Naive B cell (primary cell): ENCODE data around the gene C1QTNF6. TPM values are rescaled to one million over a fixed set of nuclear protein-coding genes. Genes with fewer than 3 reads are reported as not detected.

Source experiments
- ATAC-seq, 2 donors: fragments of 150-1000 bp; cut with Tn5 transposase; 2 replicates each; pipeline ENCODE4 v1.10.0; 2021; ENCODE audit warnings: low read depth in 2 of 2, mild to moderate bottlenecking in 2 of 2, moderate library complexity in 2 of 2
- DNase-seq: peaks from one replicate; pipeline ENCODE4 v3.0.0; 2022
- H3K27ac Mint-ChIP-seq, 6 donors: one replicate each; pipeline ENCODE4 v1.8.0; 2020 to 2022; ENCODE audit warnings: mild to moderate bottlenecking in 6 of 6, mixed read lengths in 6 of 6, moderate library complexity in 5 of 6, inconsistent platforms in 2 of 6
- H3K27me3 Mint-ChIP-seq, 3 donors: one replicate each; pipeline ENCODE4 v1.8.0; 2021 to 2022; ENCODE audit warnings: mixed read lengths in 3 of 3, mild to moderate bottlenecking in 1 of 3
- H3K36me3 Mint-ChIP-seq, 2 donors: one replicate each; pipeline ENCODE4 v1.8.0; 2020 to 2022; ENCODE audit warnings: mixed read lengths in 2 of 2, inconsistent platforms in 1 of 2, mild to moderate bottlenecking in 1 of 2
- H3K4me1 Mint-ChIP-seq, 3 donors: one replicate each; pipeline ENCODE4 v1.8.0; 2020 to 2022; ENCODE audit warnings: mixed read lengths in 3 of 3, inconsistent platforms in 1 of 3, mild to moderate bottlenecking in 1 of 3, moderate library complexity in 1 of 3
- H3K4me3 Mint-ChIP-seq, 8 donors: one replicate each; pipeline ENCODE4 v1.8.0; 2020 to 2022; ENCODE audit warnings: mild to moderate bottlenecking in 8 of 8, mixed read lengths in 8 of 8, moderate library complexity in 8 of 8, inconsistent platforms in 2 of 8
- H3K9me3 Mint-ChIP-seq, 7 donors: one replicate each; pipeline ENCODE4 v1.8.0; 2020 to 2022; ENCODE audit warnings: mixed read lengths in 7 of 7, mild to moderate bottlenecking in 5 of 7, inconsistent platforms in 2 of 7, moderate library complexity in 1 of 7
- polyA plus RNA-seq, 6 donors: library from polyadenylated mRNA; unstranded; fragments of 300-500 nt; fragmentation: Illumina TruSeq; gene quantifications; one replicate each; pipeline ENCODE4 v1.2.3, GENCODE V29; 2021; ENCODE audit warnings: low read depth in 6 of 6

The C1QTNF6 gene
- polyA plus RNA-seq, 6 donors from 2014 or later, result 1.1 to 2.0 (median 1.5) TPM; not detected in 1

GRCh38 chr22:37169406-37169805 lies 18.6 kb downstream of the C1QTNF6 start:
- Mint-ChIP-seq H3K9me3 (peaks cover 0 to 2% (median 0%) of the 10 kb centered on the region in 7 donors), H3K36me3 (no peaks in the 10 kb centered on the region), H3K27ac (no peak overlapping the region), H3K27me3 (peaks cover 18 to 31% (median 30%) of the 10 kb centered on the region in 3 donors), H3K4me3 (no peak overlapping the region), H3K4me1 (peaks cover 6 to 16% (median 11%) of the 10 kb centered on the region in 3 donors)
- ATAC-seq (no peak), DNase-seq (no peak)

GRCh38 chr22:37167981-37168647 lies 19.9 kb downstream of the C1QTNF6 start:
- Mint-ChIP-seq H3K4me3 (no peak overlapping the region), H3K4me1 (peaks cover 6 to 17% (median 15%) of the 10 kb centered on the region in 3 donors), H3K27me3 (peaks cover 18 to 28% (median 25%) of the 10 kb centered on the region in 3 donors), H3K9me3 (no peaks in the 10 kb centered on the region), H3K36me3 (no peaks in the 10 kb centered on the region), H3K27ac (no peak overlapping the region)
- ATAC-seq, result no peak
- no peak for DNase-seq

- ATAC-seq (no peak), DNase-seq (no peak)
- no peak overlapping the region for H3K4me3 Mint-ChIP-seq
- H3K4me1 Mint-ChIP-seq, result peaks cover 12 to 25% (median 20%) of the 10 kb centered on the region in 3 donors
- H3K36me3 Mint-ChIP-seq, result no peaks in the 10 kb centered on the region
- H3K27me3 Mint-ChIP-seq, result peaks cover 18 to 28% (median 26%) of the 10 kb centered on the region in 3 donors
- peak overlapping the region in 2 of 6 donors; percentile 37 to 57 for H3K27ac Mint-ChIP-seq
- no peaks in the 10 kb centered on the region for H3K9me3 Mint-ChIP-seq
Measured at GRCh38 chr22:37167176-37167980, 20.7 kb downstream of the C1QTNF6 start.

- H3K4me3 Mint-ChIP-seq, result peak overlapping the region in 3 of 8 donors; percentile 2 to 78 (median 61)
- no peak overlapping the region for H3K27ac Mint-ChIP-seq
- peak; percentile 58 to 84 for ATAC-seq
- H3K27me3 Mint-ChIP-seq, result peaks cover 17 to 28% (median 26%) of the 10 kb centered on the region in 3 donors
- DNase-seq, result peak; percentile 65
- peaks cover 13 to 30% (median 20%) of the 10 kb centered on the region in 3 donors for H3K4me1 Mint-ChIP-seq
- no peaks in the 10 kb centered on the region for H3K36me3 Mint-ChIP-seq
- H3K9me3 Mint-ChIP-seq, result no peaks in the 10 kb centered on the region
Measured at GRCh38 chr22:37166675-37167066, 21.4 kb downstream of the C1QTNF6 start.

GRCh38 chr22:37165940-37166674 lies 21.9 kb downstream of the C1QTNF6 start:
- Mint-ChIP-seq H3K36me3 (no peaks in the 10 kb centered on the region), H3K27ac (no peak overlapping the region), H3K4me1 (peaks cover 13 to 30% (median 20%) of the 10 kb centered on the region in 3 donors), H3K9me3 (peaks cover 0 to under 1% (median 0%) of the 10 kb centered on the region in 7 donors), H3K27me3 (peaks cover 11 to 26% (median 24%) of the 10 kb centered on the region in 3 donors), H3K4me3 (peak overlapping the region in 2 of 8 donors; percentile 2 to 78)
- DNase-seq (no peak), ATAC-seq (no peak)

- Mint-ChIP-seq H3K27me3 (peaks cover 9 to 26% (median 18%) of the 10 kb centered on the region in 3 donors), H3K4me1 (peaks cover 13 to 30% (median 20%) of the 10 kb centered on the region in 3 donors), H3K36me3 (no peaks in the 10 kb centered on the region), H3K9me3 (peaks cover 0 to 2% (median 0%) of the 10 kb centered on the region in 7 donors), H3K4me3 (no peak overlapping the region), H3K27ac (no peak overlapping the region)
- no peak for ATAC-seq
- DNase-seq, result no peak
Measured at GRCh38 chr22:37165066-37165465, 23.0 kb downstream of the C1QTNF6 start.

GRCh38 chr22:37164505-37164887 lies 23.6 kb downstream of the C1QTNF6 start:
- Mint-ChIP-seq H3K4me1 (peaks cover 13 to 30% (median 20%) of the 10 kb centered on the region in 3 donors), H3K27me3 (peaks cover 4 to 26% (median 13%) of the 10 kb centered on the region in 3 donors), H3K27ac (no peak overlapping the region), H3K36me3 (no peaks in the 10 kb centered on the region), H3K4me3 (no peak overlapping the region), H3K9me3 (peaks cover 0 to 2% (median 0%) of the 10 kb centered on the region in 7 donors)
- DNase-seq, result no peak
- ATAC-seq, result no peak

- no peak for ATAC-seq
- no peak overlapping the region for H3K4me3 Mint-ChIP-seq
- no peak overlapping the region for H3K27ac Mint-ChIP-seq
- H3K4me1 Mint-ChIP-seq, result peaks cover 13 to 30% (median 20%) of the 10 kb centered on the region in 3 donors
- no peak for DNase-seq
- H3K9me3 Mint-ChIP-seq, result peaks cover 0 to 2% (median 0%) of the 10 kb centered on the region in 7 donors
- H3K36me3 Mint-ChIP-seq, result no peaks in the 10 kb centered on the region
- peaks cover 4 to 23% (median 11%) of the 10 kb centered on the region in 3 donors for H3K27me3 Mint-ChIP-seq
Measured at GRCh38 chr22:37163575-37164504, 24.2 kb downstream of the C1QTNF6 start.

GRCh38 chr22:37163096-37163489 lies 25.0 kb downstream of the C1QTNF6 start:
- H3K4me3 Mint-ChIP-seq, result peak overlapping the region in 2 of 8 donors; percentile 24 to 48
- peaks cover 4 to 20% (median 10%) of the 10 kb centered on the region in 3 donors for H3K27me3 Mint-ChIP-seq
- no peak for DNase-seq
- ATAC-seq, result no peak
- H3K27ac Mint-ChIP-seq, result peak overlapping the region in 1 of 6 donors; percentile 67
- H3K4me1 Mint-ChIP-seq, result peaks cover 13 to 30% (median 20%) of the 10 kb centered on the region in 3 donors
- H3K9me3 Mint-ChIP-seq, result peaks cover 0 to 2% (median 0%) of the 10 kb centered on the region in 7 donors
- no peaks in the 10 kb centered on the region for H3K36me3 Mint-ChIP-seq

- H3K4me1 Mint-ChIP-seq, result peaks cover 13 to 28% (median 21%) of the 10 kb centered on the region in 3 donors
- peaks cover 8 to 18% (median 10%) of the 10 kb centered on the region in 3 donors for H3K27me3 Mint-ChIP-seq
- ATAC-seq (peak; percentile 56 to 81), DNase-seq (peak; percentile 17)
- peaks cover 0 to 2% (median 0%) of the 10 kb centered on the region in 7 donors for H3K9me3 Mint-ChIP-seq
- H3K36me3 Mint-ChIP-seq, result no peaks in the 10 kb centered on the region
- H3K4me3 Mint-ChIP-seq, result peak overlapping the region in 5 of 8 donors; percentile 21 to 75 (median 42)
- H3K27ac Mint-ChIP-seq, result peak overlapping the region; percentile 18 to 84 (median 64)
Measured at GRCh38 chr22:37162221-37163095, 25.6 kb downstream of the C1QTNF6 start.

GRCh38 chr22:37161443-37161842 lies 26.6 kb downstream of the C1QTNF6 start:
- Mint-ChIP-seq H3K36me3 (no peaks in the 10 kb centered on the region), H3K4me1 (peaks cover 9 to 17% (median 16%) of the 10 kb centered on the region in 3 donors), H3K27me3 (peaks cover 6 to 19% (median 15%) of the 10 kb centered on the region in 3 donors), H3K27ac (peak overlapping the region in 1 of 6 donors; percentile 78), H3K4me3 (no peak overlapping the region), H3K9me3 (peaks cover 0 to 2% (median 0%) of the 10 kb centered on the region in 7 donors)
- ATAC-seq (peak; percentile 5 to 23), DNase-seq (no peak)
